Measurements from ENCODE around the gene ABHD1.

ABHD1 gene

DNA sequence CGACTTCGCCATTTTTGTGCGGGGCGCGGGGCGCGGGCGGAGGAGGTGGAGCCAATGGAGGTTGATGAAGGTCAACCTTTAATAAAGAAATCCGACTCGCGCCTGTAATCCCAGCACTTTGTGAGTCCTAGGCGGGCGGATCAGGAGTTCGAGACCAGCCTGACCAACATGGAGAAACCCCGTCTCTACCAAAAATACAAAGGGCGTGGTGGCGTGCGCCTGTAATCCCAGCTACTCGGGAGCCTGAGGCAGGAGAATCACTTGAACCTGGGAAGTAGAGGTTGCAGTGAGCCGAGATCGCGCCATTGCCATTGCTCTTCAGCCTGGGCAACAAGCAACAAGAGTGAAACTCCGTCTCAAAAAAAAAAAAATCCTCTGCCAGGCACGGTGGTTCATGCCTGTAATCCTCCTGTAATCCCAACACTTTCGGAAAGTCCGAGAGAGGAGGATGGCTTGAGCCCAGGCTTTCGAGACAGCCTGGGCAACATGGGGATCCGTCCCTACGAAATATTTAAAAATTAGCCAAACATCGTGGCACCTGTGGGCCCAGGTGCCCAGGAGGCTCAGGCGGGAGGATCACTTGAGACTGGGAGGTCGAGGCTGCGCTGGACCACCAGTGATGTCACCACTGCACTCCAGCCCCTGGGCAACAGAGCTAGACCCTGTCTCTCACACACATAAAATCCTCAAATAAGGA is 11.3 kb downstream of the ABHD1 start:
- no peak for TF ChIP-seq RARB (CRISPR knock-in tag; IDR thresholded peaks at IDR 0.05)
- TF ChIP-seq BACH2 (CRISPR knock-in tag; IDR thresholded peaks at IDR 0.05; ENCODE audit: borderline replicate concordance): no peak
- no peak for TF ChIP-seq PPARA (CRISPR knock-in tag; IDR thresholded peaks at IDR 0.05; ENCODE audit: borderline replicate concordance)
- TF ChIP-seq, protein P1, sequence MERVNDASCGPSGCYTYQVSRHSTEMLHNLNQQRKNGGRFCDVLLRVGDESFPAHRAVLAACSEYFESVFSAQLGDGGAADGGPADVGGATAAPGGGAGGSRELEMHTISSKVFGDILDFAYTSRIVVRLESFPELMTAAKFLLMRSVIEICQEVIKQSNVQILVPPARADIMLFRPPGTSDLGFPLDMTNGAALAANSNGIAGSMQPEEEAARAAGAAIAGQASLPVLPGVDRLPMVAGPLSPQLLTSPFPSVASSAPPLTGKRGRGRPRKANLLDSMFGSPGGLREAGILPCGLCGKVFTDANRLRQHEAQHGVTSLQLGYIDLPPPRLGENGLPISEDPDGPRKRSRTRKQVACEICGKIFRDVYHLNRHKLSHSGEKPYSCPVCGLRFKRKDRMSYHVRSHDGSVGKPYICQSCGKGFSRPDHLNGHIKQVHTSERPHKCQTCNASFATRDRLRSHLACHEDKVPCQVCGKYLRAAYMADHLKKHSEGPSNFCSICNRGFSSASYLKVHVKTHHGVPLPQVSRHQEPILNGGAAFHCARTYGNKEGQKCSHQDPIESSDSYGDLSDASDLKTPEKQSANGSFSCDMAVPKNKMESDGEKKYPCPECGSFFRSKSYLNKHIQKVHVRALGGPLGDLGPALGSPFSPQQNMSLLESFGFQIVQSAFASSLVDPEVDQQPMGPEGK (CRISPR knock-in tag; IDR thresholded peaks at IDR 0.05; ENCODE audit: borderline replicate concordance): no peak
- TF ChIP-seq TSHZ2 (CRISPR knock-in tag; IDR thresholded peaks at IDR 0.05): no peak
- no peak for TF ChIP-seq POU6F1 (CRISPR knock-in tag; IDR thresholded peaks at IDR 0.05; ENCODE audit: borderline replicate concordance, low read depth)
- TF ChIP-seq CSDC2 (CRISPR knock-in tag; IDR thresholded peaks at IDR 0.05): no peak
- TF ChIP-seq ZFP3 (CRISPR knock-in tag; IDR thresholded peaks at IDR 0.05): no peak
- no peak for TF ChIP-seq ISL1 (CRISPR knock-in tag; IDR thresholded peaks at IDR 0.05)
- no peak for TF ChIP-seq ZFP30 (CRISPR knock-in tag; IDR thresholded peaks at IDR 0.05)
- no peak for TF ChIP-seq ZNF70 (CRISPR knock-in tag; IDR thresholded peaks at IDR 0.05)
- TF ChIP-seq TOX (CRISPR knock-in tag; IDR thresholded peaks at IDR 0.05; ENCODE audit: borderline replicate concordance): no peak
- TF ChIP-seq SNAI2 (CRISPR knock-in tag; IDR thresholded peaks at IDR 0.05): no peak
- no peak for TF ChIP-seq TCF4 (CRISPR knock-in tag; IDR thresholded peaks at IDR 0.05; ENCODE audit: borderline replicate concordance)
- no peak for TF ChIP-seq ARNTL (CRISPR knock-in tag; IDR thresholded peaks at IDR 0.05; ENCODE audit: borderline replicate concordance, low read depth)
- TF ChIP-seq ESRRG (CRISPR knock-in tag; IDR thresholded peaks at IDR 0.05): no peak
- no peak for ATAC-seq

GRCh38 chr2:27135478-27135955 is 11.9 kb downstream of the ABHD1 start:
- TF ChIP-seq ZNF70 (CRISPR knock-in tag; IDR thresholded peaks at IDR 0.05) (no peak), BACH2 (CRISPR knock-in tag; IDR thresholded peaks at IDR 0.05; ENCODE audit: borderline replicate concordance) (no peak)
- ATAC-seq: no peak

GRCh38 chr2:27136751-27137150 is 13.1 kb downstream of the ABHD1 start:
- TF ChIP-seq CSDC2 (CRISPR knock-in tag; IDR thresholded peaks at IDR 0.05) (no peak), TOX (CRISPR knock-in tag; IDR thresholded peaks at IDR 0.05; ENCODE audit: borderline replicate concordance) (no peak), POU6F1 (CRISPR knock-in tag; IDR thresholded peaks at IDR 0.05; ENCODE audit: borderline replicate concordance, low read depth) (no peak), PPARA (CRISPR knock-in tag; IDR thresholded peaks at IDR 0.05; ENCODE audit: borderline replicate concordance) (no peak), GLIS3 (CRISPR knock-in tag; IDR thresholded peaks at IDR 0.05) (no peak), ZC3H10 (CRISPR knock-in tag; IDR thresholded peaks at IDR 0.05) (no peak), BACH2 (CRISPR knock-in tag; IDR thresholded peaks at IDR 0.05; ENCODE audit: borderline replicate concordance) (no peak), ESRRG (CRISPR knock-in tag; IDR thresholded peaks at IDR 0.05) (no peak)
- ATAC-seq: no peak

GRCh38 chr2:27137322-27137935 is 13.8 kb downstream of the ABHD1 start:
- TF ChIP-seq, protein P1 (CRISPR knock-in tag; IDR thresholded peaks at IDR 0.05; ENCODE audit: borderline replicate concordance): no peak
- TF ChIP-seq OSR1 (CRISPR knock-in tag; IDR thresholded peaks at IDR 0.05) (no peak), SNAI2 (CRISPR knock-in tag; IDR thresholded peaks at IDR 0.05) (no peak)
- TF ChIP-seq, protein P2, sequence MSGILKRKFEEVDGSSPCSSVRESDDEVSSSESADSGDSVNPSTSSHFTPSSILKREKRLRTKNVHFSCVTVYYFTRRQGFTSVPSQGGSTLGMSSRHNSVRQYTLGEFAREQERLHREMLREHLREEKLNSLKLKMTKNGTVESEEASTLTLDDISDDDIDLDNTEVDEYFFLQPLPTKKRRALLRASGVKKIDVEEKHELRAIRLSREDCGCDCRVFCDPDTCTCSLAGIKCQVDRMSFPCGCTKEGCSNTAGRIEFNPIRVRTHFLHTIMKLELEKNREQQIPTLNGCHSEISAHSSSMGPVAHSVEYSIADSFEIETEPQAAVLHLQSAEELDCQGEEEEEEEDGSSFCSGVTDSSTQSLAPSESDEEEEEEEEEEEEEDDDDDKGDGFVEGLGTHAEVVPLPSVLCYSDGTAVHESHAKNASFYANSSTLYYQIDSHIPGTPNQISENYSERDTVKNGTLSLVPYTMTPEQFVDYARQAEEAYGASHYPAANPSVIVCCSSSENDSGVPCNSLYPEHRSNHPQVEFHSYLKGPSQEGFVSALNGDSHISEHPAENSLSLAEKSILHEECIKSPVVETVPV (CRISPR knock-in tag; IDR thresholded peaks at IDR 0.05): no peak
- TF ChIP-seq, protein P3, sequence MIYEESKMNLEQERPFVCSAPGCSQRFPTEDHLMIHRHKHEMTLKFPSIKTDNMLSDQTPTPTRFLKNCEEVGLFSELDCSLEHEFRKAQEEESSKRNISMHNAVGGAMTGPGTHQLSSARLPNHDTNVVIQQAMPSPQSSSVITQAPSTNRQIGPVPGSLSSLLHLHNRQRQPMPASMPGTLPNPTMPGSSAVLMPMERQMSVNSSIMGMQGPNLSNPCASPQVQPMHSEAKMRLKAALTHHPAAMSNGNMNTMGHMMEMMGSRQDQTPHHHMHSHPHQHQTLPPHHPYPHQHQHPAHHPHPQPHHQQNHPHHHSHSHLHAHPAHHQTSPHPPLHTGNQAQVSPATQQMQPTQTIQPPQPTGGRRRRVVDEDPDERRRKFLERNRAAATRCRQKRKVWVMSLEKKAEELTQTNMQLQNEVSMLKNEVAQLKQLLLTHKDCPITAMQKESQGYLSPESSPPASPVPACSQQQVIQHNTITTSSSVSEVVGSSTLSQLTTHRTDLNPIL (CRISPR knock-in tag; IDR thresholded peaks at IDR 0.05; ENCODE audit: low read depth): no peak
- ATAC-seq: no peak
